GM18861 (cell line): Measurements from ENCODE around the gene TCF12.

ENCODE experiments used
- ATAC-seq: cut with Tn5 transposase; IDR thresholded peaks from one replicate; pipeline ENCODE4 v1.9.1; 2021; ENCODE audit not compliant: unreplicated experiment

The TCF12 gene

DNA sequence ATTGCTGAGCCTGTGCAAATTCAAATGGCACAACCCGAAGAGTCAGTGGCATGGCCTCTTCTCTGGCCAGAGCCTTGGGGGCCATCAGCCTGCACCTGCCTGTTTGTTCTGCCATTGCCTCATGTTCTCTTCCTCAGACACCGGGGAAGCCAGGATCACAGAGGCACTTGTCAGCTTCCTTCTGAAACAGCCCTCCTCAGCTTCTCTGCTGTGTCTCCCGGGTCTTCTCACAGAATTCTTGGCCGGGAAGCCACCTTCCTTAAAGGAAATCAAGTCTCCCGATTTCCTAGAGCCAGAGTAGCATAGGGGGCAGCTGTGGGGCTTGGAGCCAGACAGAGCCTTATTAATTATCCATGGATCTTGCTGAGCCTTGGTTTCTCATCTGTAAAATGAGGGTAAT lies 410.5 kb downstream of the TCF12 start:
- ATAC-seq: no peak

DNA sequence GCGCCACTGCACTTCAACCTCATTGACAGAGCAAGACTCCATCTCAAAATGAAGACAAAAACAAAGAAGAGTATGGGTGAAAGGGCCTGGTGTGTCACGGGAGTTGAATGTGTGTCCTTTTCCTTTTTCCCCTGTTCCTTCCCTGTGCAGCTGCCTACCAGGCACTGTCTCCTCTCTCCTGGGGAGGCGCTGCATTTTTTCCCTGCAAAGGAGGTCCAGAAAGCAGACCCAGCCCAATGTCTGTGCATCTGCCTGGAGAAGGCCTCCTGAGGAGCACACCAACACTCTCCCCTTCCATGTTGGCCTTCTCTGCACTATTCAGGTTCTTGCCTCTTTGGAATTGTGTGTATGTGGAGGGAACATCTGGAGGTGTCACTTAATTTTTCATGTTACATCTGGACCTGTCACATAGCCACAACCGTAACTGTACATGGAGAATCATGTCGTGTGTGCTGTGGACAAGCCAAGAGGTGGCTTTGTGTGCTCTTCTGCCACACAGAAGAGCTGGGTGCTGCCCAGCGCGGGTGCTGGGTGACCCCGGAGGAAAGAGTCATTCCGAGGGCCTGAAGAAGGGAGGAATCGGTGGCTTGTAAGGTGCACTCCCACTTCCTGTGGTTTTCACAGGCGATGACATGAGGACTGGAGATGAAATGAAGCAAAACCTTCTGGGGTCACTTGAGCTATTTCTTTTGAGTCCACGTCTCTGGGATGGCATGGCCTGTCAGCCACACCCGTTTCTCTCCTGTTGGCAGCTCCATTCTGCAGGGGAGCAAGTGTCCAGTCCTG lies 411.3 kb downstream of the TCF12 start:
- ATAC-seq: no peak

GRCh38 chr15:57330619-57331340 lies 412.3 kb downstream of the TCF12 start:
- ATAC-seq: no peak

GRCh38 chr15:57332326-57332725 lies 413.9 kb downstream of the TCF12 start:
- no peak for ATAC-seq

DNA sequence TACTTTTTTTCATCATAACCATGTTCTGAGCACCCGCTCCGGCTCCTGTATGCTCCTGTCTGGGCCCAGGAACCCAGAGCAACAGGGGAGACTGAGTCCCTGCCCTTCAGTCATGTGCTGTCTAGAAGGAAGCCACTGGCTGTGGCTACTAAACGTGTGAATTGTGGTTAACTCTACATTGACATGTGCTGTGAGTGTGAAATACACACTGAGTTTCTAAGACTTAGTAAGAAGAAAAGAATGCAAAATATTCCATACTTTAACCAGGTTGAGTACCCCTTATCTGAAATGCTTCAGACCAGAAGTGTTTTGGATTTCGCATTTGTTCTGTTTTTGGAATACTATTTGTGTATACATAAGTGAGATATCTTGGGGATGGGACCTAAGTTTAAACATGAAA lies 415.0 kb downstream of the TCF12 start:
- ATAC-seq: no peak

- ATAC-seq: no peak
These were observed 415.8 kb downstream of the TCF12 start for GRCh38 chr15:57334257-57334656.

GRCh38 chr15:57335293-57335715 lies 416.9 kb downstream of the TCF12 start:
- no peak for ATAC-seq

- no peak for ATAC-seq
These were observed 417.3 kb downstream of the TCF12 start for GRCh38 chr15:57335719-57336118.

- no peak for ATAC-seq
These were observed 419.5 kb downstream of the TCF12 start for GRCh38 chr15:57337868-57338411.

GRCh38 chr15:57339321-57339720 lies 420.9 kb downstream of the TCF12 start:
- ATAC-seq: no peak
